Measurements from ENCODE around the gene PADI3. TPM values are rescaled to one million over a fixed set of nuclear protein-coding genes. Genes with fewer than 3 reads are reported as not detected.
"Not testable (repeated sequence)": the region's sequence is repeated elsewhere in the genome, so short reads cannot be mapped to it uniquely, and the experiment has no call there.

Gene PADI3
- total RNA-seq, 1 donor from 2014 or later, result 0.04 TPM

- H3K4me3 ChIP-seq (ENCODE audit: low read depth, low read length), result no peak overlapping the region
- no peak for DNase-seq (ENCODE audit: low read depth)
- H3K27me3 ChIP-seq (ENCODE audit: control insufficient read depth, insufficient read depth, low read length), result no peaks in the 10 kb centered on the region
- no peak for TF ChIP-seq CTCF (IDR thresholded peaks at IDR 0.05; ENCODE audit: insufficient read depth, low read length, poor library complexity, severe bottlenecking)
- no peaks in the 10 kb centered on the region for H3K36me3 ChIP-seq (ENCODE audit: control insufficient read depth, insufficient read depth, low read length)
Observed at GRCh38 chr1:17237561-17237903, 11.4 kb upstream of the PADI3 start.

GRCh38 chr1:17239420-17239819, 9.5 kb upstream of the PADI3 start:
- no peak for TF ChIP-seq CTCF (IDR thresholded peaks at IDR 0.05; ENCODE audit: insufficient read depth, low read length, poor library complexity, severe bottlenecking)

GRCh38 chr1:17241011-17241779, 7.7 kb upstream of the PADI3 start:
- not testable (repeated sequence) for H3K27me3 ChIP-seq (ENCODE audit: control insufficient read depth, insufficient read depth, low read length); H3K4me3 ChIP-seq (ENCODE audit: low read depth, low read length); H3K36me3 ChIP-seq (ENCODE audit: control insufficient read depth, insufficient read depth, low read length); DNase-seq (ENCODE audit: low read depth)

More at GRCh38 chr1:17239420-17239819, 9.5 kb upstream of the PADI3 start:
- no peaks in the 10 kb centered on the region for H3K27me3 ChIP-seq (ENCODE audit: control insufficient read depth, insufficient read depth, low read length)
- H3K36me3 ChIP-seq (ENCODE audit: control insufficient read depth, insufficient read depth, low read length), result no peaks in the 10 kb centered on the region
- no peak overlapping the region for H3K4me3 ChIP-seq (ENCODE audit: low read depth, low read length)
- peak; percentile 57 for DNase-seq (ENCODE audit: low read depth)

- not testable (repeated sequence) for DNase-seq (ENCODE audit: low read depth); H3K4me3 ChIP-seq (ENCODE audit: low read depth, low read length); H3K36me3 ChIP-seq (ENCODE audit: control insufficient read depth, insufficient read depth, low read length); H3K27me3 ChIP-seq (ENCODE audit: control insufficient read depth, insufficient read depth, low read length)
Observed at GRCh38 chr1:17241780-17242074, 7.2 kb upstream of the PADI3 start.

- no peak for TF ChIP-seq CTCF (IDR thresholded peaks at IDR 0.05; ENCODE audit: insufficient read depth, low read length, poor library complexity, severe bottlenecking)
- H3K4me3 ChIP-seq (ENCODE audit: low read depth, low read length), result no peak overlapping the region
- H3K27me3 ChIP-seq (ENCODE audit: control insufficient read depth, insufficient read depth, low read length), result no peaks in the 10 kb centered on the region
- no peak for DNase-seq (ENCODE audit: low read depth)
- H3K36me3 ChIP-seq (ENCODE audit: control insufficient read depth, insufficient read depth, low read length), result no peaks in the 10 kb centered on the region
Observed at GRCh38 chr1:17243274-17243673, 5.6 kb upstream of the PADI3 start.

- no peak for TF ChIP-seq CTCF (IDR thresholded peaks at IDR 0.05; ENCODE audit: insufficient read depth, low read length, poor library complexity, severe bottlenecking)
- DNase-seq (ENCODE audit: low read depth), result peak; percentile 16
- H3K36me3 ChIP-seq (ENCODE audit: control insufficient read depth, insufficient read depth, low read length), result no peaks in the 10 kb centered on the region
- no peak overlapping the region for H3K4me3 ChIP-seq (ENCODE audit: low read depth, low read length)
- H3K27me3 ChIP-seq (ENCODE audit: control insufficient read depth, insufficient read depth, low read length), result no peaks in the 10 kb centered on the region
Observed at GRCh38 chr1:17244821-17245740, 3.8 kb upstream of the PADI3 start.
